Esophagus squamous epithelium (tissue), 5 donors: ENCODE results near the gene SCYGR8. TPM values are rescaled to one million over a fixed set of nuclear protein-coding genes. Genes with fewer than 3 reads are reported as not detected.
A peak's percentile ranks its signal among the peaks of the same experiment; 100 is the strongest.

Source experiments
- DNase-seq: peaks from one replicate; lab custom pipeline; 2025; lab: John Stamatoyannopoulos, UW
- H3K27ac ChIP-seq, 4 donors: fragments of 200-600 bp; sonication (generic); one replicate each; pipeline ENCODE4 v1.5.1; 2016 to 2019; ENCODE audit warnings: mild to moderate bottlenecking in 1 of 4
- H3K27me3 ChIP-seq, 4 donors: fragments of 200-600 bp; sonication (generic); 1 replicate in 3 of 4; 2 replicates in 1 of 4; pipeline versions ENCODE4 v1.5.1 to v1.6.0; 2017 to 2021; ENCODE audit warnings: antibody characterized with exemption in 1 of 4
- H3K36me3 ChIP-seq, 3 donors: fragments of 200-600 bp; sonication (generic); one replicate each; pipeline ENCODE4 v1.5.1; 2016 to 2019
- H3K4me1 ChIP-seq, 3 donors: fragments of 200-600 bp; sonication (generic); one replicate each; pipeline ENCODE4 v1.5.1; 2017 to 2019
- H3K4me3 ChIP-seq, 4 donors: fragments of 200-600 bp; sonication (generic); 1 replicate in 3 of 4; 2 replicates in 1 of 4; pipeline ENCODE4 v1.5.1; 2016 to 2019; ENCODE audit warnings: mild to moderate bottlenecking in 2 of 4, moderate library complexity in 1 of 4
- H3K9me3 ChIP-seq, 3 donors: fragments of 200-600 bp; sonication (generic); one replicate each; pipeline ENCODE4 v1.5.1; 2016 to 2019
- POLR2A ChIP-seq, 4 donors: fragments of 450-650 bp; IDR thresholded peaks; one replicate each; pipeline ENCODE4 v1.6.1; 2017; ENCODE audit warnings: antibody characterized with exemption in 4 of 4, mild to moderate bottlenecking in 4 of 4, moderate library complexity in 3 of 4
- WGBS, 2 donors: methylation state at CpG; one replicate each; pipeline ENCODE4 v1.1.5; 2018; 5-methylcytosine and 5-hydroxymethylcytosine counted together
- intact Hi-C: fragments of 100-400 bp; cut with DNase I; formaldehyde crosslinking; loops from one replicate; pipeline ENCODE4 v1.15.0; 2022
- total RNA-seq, 4 donors: library from RNA; depleted of rRNA; stranded (reverse); fragments of >200 nt; gene quantifications; one replicate each; pipeline ENCODE4 v1.1.0, GENCODE V29; 2016
- TF ChIP-seq, protein P1 (sequence below), 6 experiments: fragments of 450-650 bp in 4 of 6; fragments of 200-600 bp in 2 of 6; sonication (generic) in 2 of 6; IDR thresholded peaks; one replicate each; pipeline ENCODE4 v1.5.1; 2016 to 2019; ENCODE audit warnings: antibody characterized with exemption in 6 of 6, mild to moderate bottlenecking in 4 of 6, moderate library complexity in 4 of 6
- donor health status: DM: yes; HTN: yes; CAD: no.

The SCYGR8 gene
- total RNA-seq, 4 donors from 2014 or later, result not detected

DNA sequence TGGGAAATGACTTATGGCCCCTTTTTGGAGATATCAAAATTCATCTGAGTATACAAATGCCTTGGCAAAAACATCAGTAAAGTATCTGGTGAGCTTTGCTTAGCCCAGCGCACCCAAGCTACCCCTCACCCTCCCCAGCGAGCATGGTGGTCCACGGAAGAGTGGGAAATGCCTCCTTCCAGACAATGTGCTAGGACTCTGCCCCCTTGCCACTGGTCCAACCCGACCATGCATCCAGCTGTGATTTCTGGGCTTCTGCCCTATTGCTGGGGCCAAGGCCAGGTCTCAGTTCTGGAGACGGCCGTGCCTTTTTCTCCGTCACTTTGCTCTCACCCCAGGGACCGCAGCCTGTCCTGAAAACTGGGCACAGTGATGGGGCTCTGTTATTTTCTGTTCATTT, 36.1 kb downstream of the SCYGR8 start:
- Histone ChIP-seq H3K9me3 (no peaks in the 10 kb centered on the region), H3K4me1 (peaks cover 0 to 12% (median 0%) of the 10 kb centered on the region in 3 donors), H3K4me3 (no peak overlapping the region), H3K27ac (no peak overlapping the region), H3K36me3 (no peaks in the 10 kb centered on the region), H3K27me3 (no peaks in the 10 kb centered on the region)
- no peak for DNase-seq
- TF ChIP-seq POLR2A (IDR thresholded peaks at IDR 0.05), result no peak
- TF ChIP-seq, protein P1, sequence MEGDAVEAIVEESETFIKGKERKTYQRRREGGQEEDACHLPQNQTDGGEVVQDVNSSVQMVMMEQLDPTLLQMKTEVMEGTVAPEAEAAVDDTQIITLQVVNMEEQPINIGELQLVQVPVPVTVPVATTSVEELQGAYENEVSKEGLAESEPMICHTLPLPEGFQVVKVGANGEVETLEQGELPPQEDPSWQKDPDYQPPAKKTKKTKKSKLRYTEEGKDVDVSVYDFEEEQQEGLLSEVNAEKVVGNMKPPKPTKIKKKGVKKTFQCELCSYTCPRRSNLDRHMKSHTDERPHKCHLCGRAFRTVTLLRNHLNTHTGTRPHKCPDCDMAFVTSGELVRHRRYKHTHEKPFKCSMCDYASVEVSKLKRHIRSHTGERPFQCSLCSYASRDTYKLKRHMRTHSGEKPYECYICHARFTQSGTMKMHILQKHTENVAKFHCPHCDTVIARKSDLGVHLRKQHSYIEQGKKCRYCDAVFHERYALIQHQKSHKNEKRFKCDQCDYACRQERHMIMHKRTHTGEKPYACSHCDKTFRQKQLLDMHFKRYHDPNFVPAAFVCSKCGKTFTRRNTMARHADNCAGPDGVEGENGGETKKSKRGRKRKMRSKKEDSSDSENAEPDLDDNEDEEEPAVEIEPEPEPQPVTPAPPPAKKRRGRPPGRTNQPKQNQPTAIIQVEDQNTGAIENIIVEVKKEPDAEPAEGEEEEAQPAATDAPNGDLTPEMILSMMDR (IDR thresholded peaks at IDR 0.05), result no peak
- intact Hi-C loops, result no loop called here
- 72 to 89% methylated on average over 6 to 8 of the region's 8 CpGs for WGBS, 2 donors

DNA sequence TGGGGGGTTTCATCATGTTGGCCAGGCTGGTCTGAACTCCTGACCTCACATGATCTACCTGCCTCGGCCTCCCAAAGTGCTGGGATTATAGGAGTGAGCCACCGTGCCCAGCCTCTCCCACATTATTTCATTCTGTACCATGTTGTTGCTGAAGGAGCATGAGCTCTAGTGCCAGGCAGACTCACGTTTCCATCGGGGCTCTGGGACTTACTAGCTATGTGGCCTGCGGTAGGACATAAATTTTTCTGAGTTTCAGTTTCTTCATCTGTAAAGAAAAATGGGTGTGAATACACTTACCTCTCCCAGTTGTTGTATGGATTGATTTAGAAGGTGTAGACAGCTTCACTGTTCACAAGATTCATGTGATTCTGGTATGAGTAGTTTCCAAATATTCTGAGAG, 37.1 kb downstream of the SCYGR8 start:
- peak overlapping the region in 1 of 4 donors; percentile 15 for H3K4me3 ChIP-seq
- intact Hi-C loops, result no loop called here
- H3K27me3 ChIP-seq, result no peaks in the 10 kb centered on the region
- 86 to 98% methylated on average over 4 to 5 of the region's 5 CpGs for WGBS, 2 donors
- H3K4me1 ChIP-seq, result peaks cover 0 to 13% (median 0%) of the 10 kb centered on the region in 3 donors
- TF ChIP-seq, protein P1 (IDR thresholded peaks at IDR 0.05), result no peak
- no peak for TF ChIP-seq POLR2A (IDR thresholded peaks at IDR 0.05)
- no peaks in the 10 kb centered on the region for H3K36me3 ChIP-seq
- peak overlapping the region in 1 of 4 donors; percentile 20 for H3K27ac ChIP-seq
- no peak for DNase-seq
- no peaks in the 10 kb centered on the region for H3K9me3 ChIP-seq

DNA sequence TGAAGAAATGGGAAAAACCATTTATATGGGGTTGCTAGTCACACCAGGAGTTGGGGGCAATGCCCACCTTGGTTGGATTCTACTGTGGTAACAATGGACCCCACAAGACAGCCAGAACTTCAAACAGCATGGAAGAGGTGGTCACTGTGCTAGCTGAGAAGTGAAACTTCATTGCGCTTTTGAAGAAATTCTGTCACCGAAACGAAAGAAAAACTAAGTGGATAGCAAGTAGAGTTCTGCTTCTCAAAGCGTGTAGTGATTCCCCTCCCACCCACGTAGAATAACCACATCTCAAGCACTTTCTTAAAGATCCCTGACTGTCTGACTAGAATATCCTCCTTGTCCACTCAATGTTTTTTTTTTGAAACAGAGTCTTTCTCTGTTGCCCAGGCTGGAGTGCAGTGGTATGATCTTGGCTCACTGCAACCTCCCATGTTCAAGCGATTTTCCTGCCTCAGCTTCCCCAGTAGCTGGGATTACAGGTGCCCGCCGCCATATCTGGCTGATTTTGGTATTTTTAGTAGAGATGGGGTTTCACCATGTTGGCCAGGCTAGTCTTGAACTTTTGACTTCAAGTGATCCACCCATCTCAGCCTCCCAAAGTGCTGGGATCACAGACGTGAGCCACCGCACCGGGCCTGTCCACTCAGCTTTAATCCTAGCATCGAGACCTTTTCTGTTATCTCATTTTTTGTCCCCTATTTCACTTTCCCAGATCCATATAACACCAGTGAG, 37.9 kb downstream of the SCYGR8 start:
- DNase-seq, result no peak

DNA sequence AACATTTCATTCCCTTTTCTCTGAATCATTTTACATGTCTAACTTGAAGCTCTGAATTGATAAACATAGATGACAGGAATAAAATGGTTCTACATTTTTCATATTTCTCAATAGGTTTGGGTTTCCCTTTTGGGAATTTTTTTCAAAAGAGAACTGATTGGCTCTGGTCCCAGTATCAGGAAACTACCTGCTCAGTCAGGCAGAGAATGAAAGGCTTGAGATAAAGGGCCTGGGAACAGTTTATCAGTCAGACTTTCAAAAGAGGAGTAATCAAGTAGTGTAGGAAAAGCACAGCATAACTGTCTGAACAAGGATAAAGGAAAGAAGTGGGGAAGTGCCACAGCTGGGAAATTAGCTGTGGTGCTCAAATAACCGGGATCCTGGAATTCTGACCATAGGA, 39.6 kb downstream of the SCYGR8 start:
- H3K4me1 ChIP-seq, result peaks cover 0 to 31% (median 4%) of the 10 kb centered on the region in 3 donors
- 29 to 36% methylated on average over 1 of the region's 1 CpG for WGBS, 2 donors
- DNase-seq, result no peak
- H3K9me3 ChIP-seq, result no peaks in the 10 kb centered on the region
- H3K27ac ChIP-seq, result peak overlapping the region in 2 of 4 donors; percentile 6 to 10
- no peaks in the 10 kb centered on the region for H3K36me3 ChIP-seq
- intact Hi-C loops, result no loop called here
- H3K4me3 ChIP-seq, result no peak overlapping the region
- TF ChIP-seq POLR2A (IDR thresholded peaks at IDR 0.05), result no peak
- TF ChIP-seq, protein P1 (IDR thresholded peaks at IDR 0.05), result no peak
- H3K27me3 ChIP-seq, result no peaks in the 10 kb centered on the region

More for the DNA sequence above, 37.9 kb downstream of the SCYGR8 start:
- Histone ChIP-seq H3K9me3 (no peaks in the 10 kb centered on the region), H3K27ac (peak overlapping the region in 2 of 4 donors; percentile 9 to 20), H3K36me3 (no peaks in the 10 kb centered on the region), H3K4me1 (peaks cover 0 to 19% (median 0%) of the 10 kb centered on the region in 3 donors), H3K4me3 (peak overlapping the region in 1 of 4 donors; percentile 15), H3K27me3 (no peaks in the 10 kb centered on the region)
- TF ChIP-seq, protein P1 (IDR thresholded peaks at IDR 0.05), result no peak
- no peak for TF ChIP-seq POLR2A (IDR thresholded peaks at IDR 0.05)
- 66 to 73% methylated on average over 12 of the region's 12 CpGs for WGBS, 2 donors
- intact Hi-C loops, result no loop called here

DNA sequence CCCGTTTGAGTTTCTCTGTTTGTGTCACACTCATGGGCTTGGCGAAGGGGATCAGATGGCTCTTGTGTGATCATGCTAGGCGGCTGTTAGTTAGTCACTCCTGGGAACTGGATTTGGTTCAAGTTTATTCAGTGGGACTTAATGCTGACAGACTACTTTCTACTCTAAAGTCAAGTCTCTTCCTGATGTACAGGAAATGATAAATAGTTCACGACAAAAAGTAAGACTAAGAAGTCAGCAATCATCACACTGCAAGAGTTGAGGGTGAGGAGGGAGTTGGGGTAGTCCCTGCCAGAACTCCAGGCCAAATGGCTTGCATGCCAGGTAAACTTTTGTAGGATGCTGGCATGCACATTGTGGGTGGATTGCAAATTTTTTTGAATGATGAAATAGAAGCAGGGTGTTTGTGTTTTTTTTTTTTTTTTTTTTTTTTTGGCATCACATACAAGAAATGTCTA, 42.9 kb downstream of the SCYGR8 start:
- Histone ChIP-seq H3K27ac (peak overlapping the region in 3 of 4 donors; percentile 20 to 64 (median 63)), H3K36me3 (no peaks in the 10 kb centered on the region), H3K4me1 (peaks cover 0 to 29% (median 4%) of the 10 kb centered on the region in 3 donors), H3K4me3 (no peak overlapping the region), H3K27me3 (no peaks in the 10 kb centered on the region), H3K9me3 (no peaks in the 10 kb centered on the region)
- TF ChIP-seq, protein P1 (IDR thresholded peaks at IDR 0.05), result no peak
- no peak for TF ChIP-seq POLR2A (IDR thresholded peaks at IDR 0.05)
- no peak for DNase-seq
- 35 to 40% methylated on average over 4 of the region's 4 CpGs for WGBS, 2 donors
- intact Hi-C loops, result no loop called here
